Nephron progenitor cell (in vitro differentiated cells): ENCODE results near the gene RGS12.

Experiments used
- DNase-seq: peaks from one replicate; pipeline ENCODE4 v3.0.0; 2021
- H3K27ac Mint-ChIP-seq: 2 replicates; pipeline ENCODE4 v1.8.0; 2021; ENCODE audit warnings: mild to moderate bottlenecking, moderate library complexity, mixed read lengths
- H3K27me3 Mint-ChIP-seq: 2 replicates; pipeline ENCODE4 v1.8.0; 2021; ENCODE audit warnings: mild to moderate bottlenecking, low read depth, mixed read lengths; ENCODE audit not compliant: poor library complexity
- H3K36me3 Mint-ChIP-seq: 2 replicates; pipeline ENCODE4 v1.8.0; 2021; ENCODE audit warnings: low read depth, mixed read lengths
- H3K4me1 Mint-ChIP-seq: 2 replicates; pipeline ENCODE4 v1.8.0; 2021; ENCODE audit warnings: mixed read lengths
- H3K4me3 Mint-ChIP-seq: 2 replicates; pipeline ENCODE4 v1.8.0; 2021; ENCODE audit warnings: mild to moderate bottlenecking, moderate library complexity, mixed read lengths
- H3K9me3 Mint-ChIP-seq: 2 replicates; pipeline ENCODE4 v1.8.0; 2021; ENCODE audit warnings: mild to moderate bottlenecking, moderate library complexity, mixed read lengths
- CTCF ChIP-seq: fragments of 200-600 bp; sonication (generic); IDR thresholded peaks from 2 replicates; pipeline ENCODE4 v1.5.0; 2021; ENCODE audit warnings: antibody characterized with exemption

The RGS12 gene

GRCh38 chr4:3306450-3306849, 13.6 kb downstream of the RGS12 start:
- no peak overlapping the region for H3K4me3 Mint-ChIP-seq
- peaks cover 15% of the 10 kb centered on the region for H3K27me3 Mint-ChIP-seq
- no peak for DNase-seq
- H3K36me3 Mint-ChIP-seq: no peaks in the 10 kb centered on the region
- H3K27ac Mint-ChIP-seq: no peak overlapping the region
- no peaks in the 10 kb centered on the region for H3K9me3 Mint-ChIP-seq
- H3K4me1 Mint-ChIP-seq: peaks cover 85% of the 10 kb centered on the region
- no peak for TF ChIP-seq CTCF

GRCh38 chr4:3307060-3307459, 14.2 kb downstream of the RGS12 start:
- TF ChIP-seq CTCF: no peak
- no peak overlapping the region for H3K4me3 Mint-ChIP-seq
- no peak for DNase-seq
- no peaks in the 10 kb centered on the region for H3K9me3 Mint-ChIP-seq
- no peak overlapping the region for H3K27ac Mint-ChIP-seq
- H3K36me3 Mint-ChIP-seq: no peaks in the 10 kb centered on the region
- peaks cover 85% of the 10 kb centered on the region for H3K4me1 Mint-ChIP-seq
- H3K27me3 Mint-ChIP-seq: peaks cover 15% of the 10 kb centered on the region

- no peak overlapping the region for H3K4me3 Mint-ChIP-seq
These were observed 14.7 kb downstream of the RGS12 start for GRCh38 chr4:3307486-3307885.

GRCh38 chr4:3307891-3308575, 15.2 kb downstream of the RGS12 start:
- Mint-ChIP-seq H3K27ac (no peak overlapping the region), H3K9me3 (no peaks in the 10 kb centered on the region), H3K36me3 (peaks cover 5% of the 10 kb centered on the region), H3K4me1 (peaks cover 84% of the 10 kb centered on the region), H3K4me3 (no peak overlapping the region), H3K27me3 (peaks cover 15% of the 10 kb centered on the region)
- no peak for TF ChIP-seq CTCF
- no peak for DNase-seq

More at GRCh38 chr4:3307486-3307885, 14.7 kb downstream of the RGS12 start:
- Mint-ChIP-seq H3K27me3 (peaks cover 15% of the 10 kb centered on the region), H3K9me3 (no peaks in the 10 kb centered on the region), H3K4me1 (peaks cover 84% of the 10 kb centered on the region), H3K27ac (no peak overlapping the region), H3K36me3 (peaks cover 2% of the 10 kb centered on the region)
- DNase-seq: no peak
- TF ChIP-seq CTCF: no peak

- Mint-ChIP-seq H3K27ac (no peak overlapping the region), H3K27me3 (peaks cover 15% of the 10 kb centered on the region), H3K4me1 (peaks cover 84% of the 10 kb centered on the region)
These were observed 15.9 kb downstream of the RGS12 start for GRCh38 chr4:3308691-3309090.

More at GRCh38 chr4:3308691-3309090, 15.9 kb downstream of the RGS12 start:
- H3K4me3 Mint-ChIP-seq: no peak overlapping the region
- DNase-seq: no peak
- peaks cover 7% of the 10 kb centered on the region for H3K36me3 Mint-ChIP-seq
- H3K9me3 Mint-ChIP-seq: no peaks in the 10 kb centered on the region
- no peak for TF ChIP-seq CTCF
